ENCODE data around the gene DCDC1.

- TF ChIP-seq CTCF (conservative IDR thresholded peaks at IDR 0.05 in 1 of 2, IDR thresholded peaks at IDR 0.05 in 1 of 2; ENCODE audit: low read depth in 1 of 2, low read length in 2 of 2) (no peak), EZH2 (IDR thresholded peaks at IDR 0.05; ENCODE audit: low read length, missing control alignments) (no peak)
Observed at GRCh38 chr11:31030138-31030792, 339.3 kb downstream of the DCDC1 start.
